Activated naive CD8-positive, alpha-beta T cell (primary cell): ENCODE data around the gene NPR1.

Experiments used
- H3K27ac Mint-ChIP-seq: one replicate; pipeline ENCODE4 v1.8.0; 2021; ENCODE audit warnings: mixed read lengths
- H3K27me3 Mint-ChIP-seq: one replicate; pipeline ENCODE4 v1.8.0; 2021; ENCODE audit warnings: mixed read lengths
- H3K36me3 Mint-ChIP-seq: one replicate; pipeline ENCODE4 v1.8.0; 2021; ENCODE audit warnings: mixed read lengths
- H3K4me1 Mint-ChIP-seq: one replicate; pipeline ENCODE4 v1.8.0; 2021; ENCODE audit warnings: low read depth, mixed read lengths
- H3K4me3 Mint-ChIP-seq: one replicate; pipeline ENCODE4 v1.8.0; 2021; ENCODE audit warnings: mild to moderate bottlenecking, mixed read lengths
- H3K9me3 Mint-ChIP-seq: one replicate; pipeline ENCODE4 v1.8.0; 2021; ENCODE audit warnings: low read depth, mixed read lengths

The NPR1 gene

DNA sequence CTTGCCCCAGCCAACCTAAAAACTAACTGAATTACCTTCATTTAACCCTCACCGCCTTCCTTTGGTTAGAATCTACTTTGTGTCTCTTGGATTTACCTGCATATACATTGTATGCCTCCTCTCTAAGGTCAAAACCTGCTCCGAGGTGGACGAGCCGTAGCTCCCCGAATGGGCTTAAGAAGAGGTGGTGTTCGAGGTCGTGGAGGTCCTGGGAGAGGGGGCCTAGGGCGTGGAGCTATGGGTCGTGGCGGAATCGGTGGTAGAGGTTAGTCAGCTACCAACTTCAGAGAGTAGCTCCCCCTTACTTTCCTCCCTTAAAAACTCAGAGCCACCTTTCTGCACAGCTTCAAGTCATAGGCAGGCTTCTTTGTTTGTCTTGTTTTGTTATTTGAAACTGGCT, 35.4 kb upstream of the NPR1 start:
- peak overlapping the region; percentile 88 for H3K27ac Mint-ChIP-seq
- H3K4me1 Mint-ChIP-seq = peaks cover 69% of the 10 kb centered on the region
- no peaks in the 10 kb centered on the region for H3K9me3 Mint-ChIP-seq
- peaks cover 13% of the 10 kb centered on the region for H3K36me3 Mint-ChIP-seq
- H3K4me3 Mint-ChIP-seq = no peak overlapping the region
- H3K27me3 Mint-ChIP-seq = no peaks in the 10 kb centered on the region

DNA sequence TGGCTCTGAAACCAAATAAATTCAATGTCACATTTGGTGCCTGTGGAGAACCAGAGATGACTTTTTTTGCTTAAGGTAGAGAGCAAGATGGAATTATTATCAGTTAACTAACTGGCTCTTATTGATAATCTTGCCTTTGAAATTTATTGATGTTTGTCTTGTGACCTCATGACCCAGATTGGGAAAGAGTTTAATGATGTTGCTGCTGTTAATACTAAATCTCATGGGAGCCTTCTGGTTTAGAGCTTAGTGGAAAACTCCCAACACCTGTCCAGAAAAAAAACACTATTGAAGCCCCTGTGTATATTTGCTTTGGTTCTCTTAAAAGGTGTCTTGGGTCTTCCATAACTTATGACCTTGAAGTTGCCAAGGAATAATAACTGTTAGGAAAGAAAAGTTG, 34.7 kb upstream of the NPR1 start:
- Mint-ChIP-seq H3K9me3 (no peaks in the 10 kb centered on the region), H3K36me3 (peaks cover 13% of the 10 kb centered on the region), H3K4me3 (no peak overlapping the region), H3K27ac (peak overlapping the region; percentile 88), H3K27me3 (no peaks in the 10 kb centered on the region), H3K4me1 (peaks cover 72% of the 10 kb centered on the region)

DNA sequence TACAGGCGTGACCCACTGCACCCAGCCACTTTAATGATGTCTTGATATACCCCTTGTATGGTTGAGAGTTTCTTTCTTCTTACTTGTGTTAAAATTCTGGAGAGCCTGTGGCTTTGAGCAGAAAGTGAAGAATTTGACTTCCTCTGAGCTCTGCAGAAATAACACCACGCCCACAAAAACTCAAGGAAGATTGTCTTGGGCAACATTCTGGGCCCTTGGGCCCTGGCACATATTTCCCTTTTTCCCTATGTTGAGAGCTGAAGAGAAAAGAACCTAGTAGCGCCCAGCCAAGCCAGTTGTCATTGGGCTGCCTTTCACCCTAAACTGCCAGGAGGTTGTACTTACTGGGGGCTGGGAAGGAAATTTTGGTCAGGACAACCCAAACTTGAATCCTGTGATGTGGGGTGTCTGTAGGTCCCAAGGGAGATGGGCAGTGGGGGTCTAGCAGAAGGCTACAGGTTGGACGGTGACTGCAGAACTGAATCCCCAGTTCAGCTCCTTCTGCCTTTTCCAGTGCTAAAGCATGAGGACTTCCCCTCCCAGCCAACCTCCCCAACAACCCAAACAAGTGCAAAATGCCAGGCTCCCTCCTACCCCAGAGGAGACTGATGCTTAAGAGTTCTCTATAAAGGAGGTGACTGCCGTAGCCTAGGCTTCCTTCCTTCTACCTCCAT, 31.7 kb upstream of the NPR1 start:
- no peaks in the 10 kb centered on the region for H3K27me3 Mint-ChIP-seq
- H3K4me1 Mint-ChIP-seq = peaks cover 74% of the 10 kb centered on the region
- H3K4me3 Mint-ChIP-seq = no peak overlapping the region
- peak overlapping the region; percentile 84 for H3K27ac Mint-ChIP-seq
- H3K9me3 Mint-ChIP-seq = no peaks in the 10 kb centered on the region
- peaks cover 13% of the 10 kb centered on the region for H3K36me3 Mint-ChIP-seq

DNA sequence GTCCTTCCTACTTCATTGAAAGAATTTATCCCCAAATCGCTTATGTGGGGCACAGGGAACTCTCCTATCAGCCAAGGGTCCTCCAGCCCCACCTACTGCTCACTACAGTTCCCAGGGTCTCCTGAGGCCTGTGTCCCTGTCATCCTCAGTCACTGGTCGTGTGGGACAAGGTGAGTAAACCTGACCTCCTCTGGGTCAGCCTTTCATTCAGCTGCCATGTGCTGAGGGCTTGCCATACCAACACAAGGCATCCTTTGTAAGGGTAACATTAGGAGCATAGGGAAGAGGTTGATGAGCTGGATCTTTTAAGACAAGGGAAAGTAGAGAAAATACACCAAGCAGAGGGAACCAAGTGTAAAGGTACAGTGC, 31.2 kb upstream of the NPR1 start:
- Mint-ChIP-seq H3K36me3 (peaks cover 13% of the 10 kb centered on the region), H3K27me3 (no peaks in the 10 kb centered on the region), H3K9me3 (no peaks in the 10 kb centered on the region), H3K27ac (peak overlapping the region; percentile 84), H3K4me3 (no peak overlapping the region), H3K4me1 (peaks cover 72% of the 10 kb centered on the region)

DNA sequence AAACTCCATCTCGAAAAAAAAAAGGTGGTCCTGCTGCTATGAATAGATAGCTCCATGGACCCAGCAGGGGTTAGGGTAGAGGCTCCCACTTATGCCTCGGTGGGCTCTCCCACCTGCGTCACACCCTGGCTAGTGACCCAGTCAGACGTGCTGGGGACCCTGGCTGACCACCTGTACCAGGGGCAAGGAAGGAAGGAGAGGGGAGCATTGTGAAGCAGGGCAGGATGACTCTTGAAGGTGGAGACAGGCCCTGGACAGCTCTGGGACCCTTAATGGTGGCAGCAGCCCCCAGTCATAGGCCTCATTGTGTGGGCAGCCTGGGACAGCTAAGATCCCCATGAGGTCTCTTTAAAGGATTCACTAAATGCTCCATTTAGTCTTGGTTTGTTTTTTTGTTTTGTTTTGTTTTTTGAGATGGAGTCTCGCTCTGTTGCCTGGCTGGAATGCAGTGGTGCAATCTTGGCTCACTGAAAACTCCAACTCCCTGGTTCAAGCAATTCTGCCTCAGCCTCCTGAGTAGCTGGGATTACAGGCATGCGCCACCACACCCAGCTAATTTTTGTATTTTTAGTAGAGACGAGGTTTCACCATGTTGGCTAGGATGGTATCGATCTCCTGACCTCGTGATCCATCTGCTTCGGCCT, 30.4 kb upstream of the NPR1 start:
- no peaks in the 10 kb centered on the region for H3K9me3 Mint-ChIP-seq
- peaks cover 13% of the 10 kb centered on the region for H3K36me3 Mint-ChIP-seq
- H3K27me3 Mint-ChIP-seq = no peaks in the 10 kb centered on the region
- peaks cover 65% of the 10 kb centered on the region for H3K4me1 Mint-ChIP-seq
- H3K4me3 Mint-ChIP-seq = no peak overlapping the region
- H3K27ac Mint-ChIP-seq = peak overlapping the region; percentile 78

DNA sequence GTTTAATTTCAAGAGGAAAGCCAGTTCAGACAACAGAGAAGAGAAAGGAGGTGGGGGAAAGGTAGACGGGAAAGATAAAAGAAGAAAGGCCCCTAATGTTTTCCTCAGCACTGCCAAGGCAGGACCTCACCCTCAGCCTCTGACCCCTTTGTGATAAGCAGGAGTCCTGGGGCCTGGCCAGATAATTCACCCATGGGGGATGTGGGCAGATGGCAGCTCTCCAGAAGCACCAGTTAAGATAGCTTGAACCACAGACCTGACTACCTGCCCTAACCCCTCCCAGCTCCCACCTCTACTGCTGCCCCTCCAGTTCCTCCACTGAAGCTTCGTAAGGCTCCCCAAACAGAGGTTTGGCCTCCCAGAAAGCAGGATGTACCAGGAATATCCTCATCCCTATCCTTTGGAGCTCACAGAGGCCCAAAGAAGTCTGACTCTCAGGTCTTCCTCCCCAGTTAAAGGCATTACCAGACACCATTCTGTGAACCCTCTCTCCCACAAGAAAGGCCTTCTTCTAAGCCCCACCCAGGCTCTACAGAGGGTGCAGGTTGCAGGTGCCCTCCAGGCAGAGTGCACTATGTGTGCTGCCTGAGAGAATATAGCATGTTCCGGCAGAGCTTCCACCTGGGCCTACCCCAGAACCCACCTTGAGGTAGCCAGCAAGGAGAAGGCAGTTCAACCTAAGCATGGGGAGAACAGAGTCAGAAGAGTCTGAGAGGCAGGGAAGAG, 29.2 kb upstream of the NPR1 start:
- Mint-ChIP-seq H3K36me3 (peaks cover 7% of the 10 kb centered on the region), H3K27ac (peak overlapping the region; percentile 91), H3K27me3 (no peaks in the 10 kb centered on the region), H3K4me1 (peaks cover 54% of the 10 kb centered on the region), H3K4me3 (peak overlapping the region; percentile 35), H3K9me3 (no peaks in the 10 kb centered on the region)

DNA sequence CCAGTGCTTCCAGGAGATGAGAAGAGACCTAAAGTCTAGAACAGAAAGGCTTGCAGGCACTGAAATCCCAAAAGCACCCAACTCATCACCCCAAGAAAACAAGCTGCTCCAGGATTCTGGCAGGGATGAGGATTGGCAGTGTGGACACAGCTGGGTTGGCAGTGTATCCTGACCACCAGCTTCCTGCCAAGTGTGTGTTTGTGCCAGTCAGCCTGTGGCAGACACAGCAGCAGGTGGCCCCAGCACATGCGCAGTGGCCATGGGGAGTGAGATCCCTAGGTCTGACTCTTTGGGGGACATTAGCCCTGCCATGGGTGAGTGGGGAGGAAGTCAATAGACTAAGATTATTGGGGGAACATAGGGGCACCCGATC, 28.6 kb upstream of the NPR1 start:
- H3K27ac Mint-ChIP-seq = peak overlapping the region; percentile 91

DNA sequence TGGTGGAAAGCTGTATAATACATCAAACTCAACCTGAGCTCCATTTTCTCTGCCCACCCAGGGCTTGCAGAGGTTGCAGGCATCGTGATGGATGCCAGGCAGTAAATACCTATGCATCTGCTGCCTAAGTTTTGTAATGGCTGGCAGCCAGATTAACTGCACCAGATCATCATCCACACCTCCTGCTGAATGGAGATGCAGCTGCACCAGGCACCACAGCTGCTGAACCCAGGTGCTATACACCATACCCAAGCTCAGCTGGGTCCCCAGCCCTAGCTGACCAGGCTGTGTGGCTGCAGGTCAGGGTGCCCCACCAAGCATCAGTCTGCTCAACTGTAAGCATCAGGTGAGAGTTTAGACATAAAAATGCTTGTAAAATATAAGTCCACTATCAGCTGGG, 26.7 kb upstream of the NPR1 start:
- Mint-ChIP-seq H3K27ac (no peak overlapping the region), H3K36me3 (peaks cover 2% of the 10 kb centered on the region), H3K27me3 (no peaks in the 10 kb centered on the region), H3K4me3 (no peak overlapping the region), H3K9me3 (no peaks in the 10 kb centered on the region), H3K4me1 (peaks cover 32% of the 10 kb centered on the region)

More for the DNA sequence above, 28.6 kb upstream of the NPR1 start:
- H3K9me3 Mint-ChIP-seq = no peaks in the 10 kb centered on the region
- H3K4me3 Mint-ChIP-seq = no peak overlapping the region
- H3K4me1 Mint-ChIP-seq = peaks cover 49% of the 10 kb centered on the region
- H3K27me3 Mint-ChIP-seq = no peaks in the 10 kb centered on the region
- peaks cover 7% of the 10 kb centered on the region for H3K36me3 Mint-ChIP-seq

DNA sequence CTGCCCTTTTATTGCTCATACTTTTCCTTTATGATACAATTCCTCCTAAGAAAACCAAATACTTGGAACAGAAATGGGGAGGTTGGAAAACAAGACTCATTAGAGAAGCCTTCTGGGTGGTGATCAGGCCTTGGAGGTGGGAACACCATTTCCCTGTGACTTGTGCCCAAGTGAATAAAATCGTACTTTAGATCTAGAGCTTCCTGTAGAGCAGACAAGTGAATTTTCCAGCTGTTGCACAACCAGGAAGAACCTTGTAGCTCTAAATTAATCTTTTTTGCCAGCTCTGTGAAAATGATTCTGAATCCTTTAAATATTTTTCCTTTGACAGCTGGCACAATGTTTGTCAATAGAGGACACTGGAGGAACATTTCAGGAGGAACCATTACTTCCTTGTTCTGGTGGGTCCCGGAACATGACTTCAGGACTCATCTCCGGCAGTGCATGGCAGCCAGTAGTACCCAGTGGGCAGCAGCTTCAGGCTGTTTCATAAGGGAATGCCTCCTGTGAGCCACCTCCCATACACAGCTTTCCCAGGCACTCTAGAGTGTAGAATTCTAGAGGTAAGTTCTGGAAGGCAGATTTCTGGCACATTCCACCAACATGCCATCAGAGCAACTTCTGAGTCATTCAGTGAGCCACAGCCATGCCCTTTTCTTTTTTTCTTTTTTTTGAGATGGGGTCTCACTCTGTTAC, 25.5 kb upstream of the NPR1 start:
- H3K4me1 Mint-ChIP-seq = peaks cover 21% of the 10 kb centered on the region
- no peaks in the 10 kb centered on the region for H3K9me3 Mint-ChIP-seq
- no peaks in the 10 kb centered on the region for H3K36me3 Mint-ChIP-seq
- H3K27me3 Mint-ChIP-seq = no peaks in the 10 kb centered on the region
- H3K27ac Mint-ChIP-seq = no peak overlapping the region
- H3K4me3 Mint-ChIP-seq = no peak overlapping the region

DNA sequence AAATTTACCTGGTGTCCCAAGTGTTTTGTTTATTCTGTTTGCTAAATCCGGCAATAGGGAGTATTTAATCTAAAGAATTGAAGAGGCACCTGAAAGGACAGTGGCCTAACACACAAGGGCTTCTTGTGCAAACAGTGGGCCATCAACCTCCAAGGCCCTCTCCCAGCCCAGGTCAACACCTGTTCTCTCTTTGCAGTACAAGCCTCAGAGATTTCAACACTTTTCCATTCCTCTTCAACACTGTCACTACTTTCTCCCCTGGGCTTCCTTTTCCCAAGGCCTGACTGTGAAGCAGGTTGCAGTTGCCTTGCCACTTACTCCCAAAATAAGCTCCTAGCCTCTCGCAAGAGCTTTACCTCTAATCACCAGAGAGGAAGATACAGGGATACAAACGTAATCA, 23.2 kb upstream of the NPR1 start:
- H3K9me3 Mint-ChIP-seq = no peaks in the 10 kb centered on the region
- H3K27ac Mint-ChIP-seq = no peak overlapping the region
- H3K4me3 Mint-ChIP-seq = no peak overlapping the region
- peaks cover 11% of the 10 kb centered on the region for H3K4me1 Mint-ChIP-seq
- H3K36me3 Mint-ChIP-seq = no peaks in the 10 kb centered on the region
- H3K27me3 Mint-ChIP-seq = no peaks in the 10 kb centered on the region

DNA sequence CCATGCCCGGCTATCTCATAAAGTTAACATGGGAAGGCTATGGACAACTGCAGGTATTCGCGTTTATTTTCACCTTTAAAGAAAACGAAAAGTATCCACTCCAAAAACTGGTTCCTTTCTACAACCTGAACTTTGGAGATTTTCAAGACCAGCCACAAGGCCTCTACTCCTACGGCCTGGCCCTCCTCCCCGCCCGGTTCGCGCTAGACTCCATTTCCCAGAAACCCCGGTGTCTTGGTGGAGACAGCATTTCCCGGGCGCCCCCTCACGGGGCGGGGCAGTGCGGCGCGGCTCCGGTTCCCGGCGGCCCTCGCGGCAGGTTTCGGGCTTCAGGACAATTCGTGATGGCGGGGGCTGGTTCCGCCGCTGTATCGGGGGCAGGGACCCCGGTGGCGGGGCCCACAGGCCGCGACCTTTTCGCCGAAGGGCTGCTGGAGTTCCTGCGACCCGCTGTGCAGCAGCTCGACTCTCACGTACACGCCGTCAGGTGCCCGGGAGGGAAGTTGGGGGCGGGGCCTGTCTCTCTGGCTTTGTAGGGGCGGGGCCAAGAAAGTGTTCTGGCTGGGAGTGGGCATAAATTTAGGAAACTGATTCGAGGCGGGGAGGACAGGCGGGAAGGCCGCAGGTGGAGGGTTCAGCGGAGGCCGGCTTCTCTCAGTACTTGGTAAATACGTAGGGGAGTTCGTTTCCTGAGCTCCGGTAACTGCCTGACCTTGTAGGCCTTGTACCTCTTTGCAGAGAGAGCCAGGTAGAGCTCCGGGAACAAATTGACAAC, 19.9 kb upstream of the NPR1 start, which contains the start of gene SNAPIN:
TSS of gene SNAPIN (plus strand) at position 304 of the 775 bp plus-strand sequence. CDS start at position 345, 41 bp downstream.
- peak within 1 kb of the TSS; percentile 94 for H3K4me3 Mint-ChIP-seq

DNA sequence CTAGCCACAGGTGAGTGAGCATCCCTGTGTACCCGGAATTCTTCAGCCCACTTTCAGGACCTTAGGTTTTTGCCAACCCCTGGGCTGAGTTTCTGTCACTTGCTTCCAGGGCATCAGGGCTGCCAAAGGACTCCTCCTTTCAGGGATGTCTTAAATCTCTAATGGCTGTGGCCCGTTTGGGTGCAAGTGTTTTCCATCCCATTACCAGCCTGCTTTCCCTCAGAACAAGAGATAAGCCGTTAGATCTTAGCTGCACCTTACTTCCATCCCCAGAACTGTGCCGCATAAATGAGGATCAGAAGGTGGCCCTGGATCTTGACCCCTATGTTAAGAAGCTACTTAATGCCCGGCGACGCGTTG, 19.3 kb upstream of the NPR1 start:
- Mint-ChIP-seq H3K4me1 (peaks cover 17% of the 10 kb centered on the region), H3K36me3 (no peaks in the 10 kb centered on the region), H3K4me3 (peak overlapping the region; percentile 94), H3K27ac (peak overlapping the region; percentile 90), H3K27me3 (no peaks in the 10 kb centered on the region), H3K9me3 (no peaks in the 10 kb centered on the region)

More for the DNA sequence above, 19.9 kb upstream of the NPR1 start, which contains the start of gene SNAPIN:
- no peaks in the 10 kb centered on the region for H3K27me3 Mint-ChIP-seq
- no peaks in the 10 kb centered on the region for H3K36me3 Mint-ChIP-seq
- peaks cover 17% of the 10 kb centered on the region for H3K4me1 Mint-ChIP-seq
- H3K27ac Mint-ChIP-seq = peak within 1 kb of the TSS; percentile 90
- H3K9me3 Mint-ChIP-seq = no peaks in the 10 kb centered on the region

DNA sequence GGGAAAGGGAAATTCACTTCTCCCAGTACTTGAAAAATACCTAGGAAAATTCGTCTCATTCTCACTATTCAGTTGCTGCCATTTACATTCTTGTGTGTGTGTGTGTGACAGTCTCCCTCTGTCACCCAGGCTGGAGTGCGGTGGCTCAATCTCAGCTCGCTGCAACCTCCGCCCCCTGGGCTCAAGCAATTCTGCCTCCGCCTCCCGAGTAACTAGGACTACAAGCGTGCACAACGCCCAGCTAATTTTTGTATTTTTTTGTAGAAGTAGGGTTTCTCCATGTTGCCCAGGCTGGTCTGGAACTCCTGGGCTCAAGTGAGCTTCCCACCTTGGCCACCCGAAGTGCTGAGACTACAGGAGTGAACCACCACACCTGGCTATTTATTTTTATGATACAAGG, 18.8 kb upstream of the NPR1 start:
- Mint-ChIP-seq H3K27ac (peak overlapping the region; percentile 81), H3K4me3 (peak overlapping the region; percentile 94), H3K9me3 (no peaks in the 10 kb centered on the region), H3K36me3 (no peaks in the 10 kb centered on the region), H3K27me3 (no peaks in the 10 kb centered on the region), H3K4me1 (peaks cover 17% of the 10 kb centered on the region)

DNA sequence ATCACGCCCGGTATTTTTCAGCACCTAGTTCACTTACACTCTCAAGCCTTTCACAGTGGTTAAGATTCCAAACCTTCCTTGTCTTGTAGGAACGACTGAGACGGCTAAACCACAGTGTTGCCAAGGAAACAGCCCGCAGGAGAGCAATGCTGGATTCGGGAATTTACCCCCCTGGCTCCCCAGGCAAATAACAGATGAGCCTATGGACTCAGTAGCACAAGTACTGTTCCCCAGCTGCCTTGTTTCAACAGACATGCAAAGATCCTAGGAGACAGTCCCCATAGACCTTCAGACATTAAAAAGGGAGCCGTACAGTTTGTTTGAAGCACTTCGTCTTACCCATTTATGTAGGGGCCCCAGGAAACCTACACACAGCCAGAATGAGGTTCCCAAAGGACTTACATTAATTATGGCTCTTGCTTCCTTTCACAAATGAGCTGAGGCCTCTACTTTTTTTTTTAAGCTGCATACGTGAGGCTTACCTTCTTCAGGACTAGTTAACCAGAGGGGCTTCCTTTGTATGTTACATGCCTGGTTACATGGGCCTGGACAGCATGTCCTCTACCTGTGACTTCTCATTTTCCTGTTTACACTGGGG, 17.3 kb upstream of the NPR1 start:
- H3K27ac Mint-ChIP-seq = peak overlapping the region; percentile 35
- no peaks in the 10 kb centered on the region for H3K9me3 Mint-ChIP-seq

More for the DNA sequence above, 17.3 kb upstream of the NPR1 start:
- Mint-ChIP-seq H3K36me3 (no peaks in the 10 kb centered on the region), H3K27me3 (no peaks in the 10 kb centered on the region), H3K4me3 (peak overlapping the region; percentile 52), H3K4me1 (peaks cover 17% of the 10 kb centered on the region)
